Stimulated activated CD8-positive, alpha-beta memory T cell treated with anti-CD3 and anti-CD28 coated beads, Interleukin-7, amount 100 ng/mL, for 48 hours (primary cell): ENCODE results near the gene STRADA.
"Not testable (repeated sequence)": the region's sequence is repeated elsewhere in the genome, so short reads cannot be mapped to it uniquely, and the experiment has no call there.

Source experiments
- DNase-seq, 2 donors: peaks; one replicate each; pipeline ENCODE4 v3.0.0-alpha.2; 2020; ENCODE audit warnings: low read depth in 1 of 2; ENCODE audit errors: extremely low read depth in 1 of 2

Gene STRADA

GRCh38 chr17:63758428-63758827 is 16.8 kb upstream of the STRADA start:
- no peak for DNase-seq

GRCh38 chr17:63754046-63754445 is 12.4 kb upstream of the STRADA start:
- no peak for DNase-seq

GRCh38 chr17:63753215-63753614 is 11.6 kb upstream of the STRADA start:
- DNase-seq, result no peak

- DNase-seq, result no peak
Measured at GRCh38 chr17:63752707-63753106, 11.1 kb upstream of the STRADA start.

- no peak for DNase-seq
Measured at GRCh38 chr17:63751806-63752205, 10.2 kb upstream of the STRADA start.

- DNase-seq, result no peak
Measured at GRCh38 chr17:63741143-63741407, 524 bp downstream of the STRADA start.

- DNase-seq, result no peak
Measured at GRCh38 chr17:63740464-63741142, 996 bp downstream of the STRADA start.

- DNase-seq, result no peak
Measured at GRCh38 chr17:63735691-63736090, 5.9 kb downstream of the STRADA start.

GRCh38 chr17:63722403-63722802 is 19.2 kb downstream of the STRADA start:
- DNase-seq, result no peak

GRCh38 chr17:63720194-63720593 is 21.4 kb downstream of the STRADA start:
- DNase-seq, result not testable (repeated sequence)

- DNase-seq, result no peak
Measured at GRCh38 chr17:63718988-63719387, 22.6 kb downstream of the STRADA start.

- no peak for DNase-seq
Measured at GRCh38 chr17:63716426-63716825, 25.2 kb downstream of the STRADA start.

- DNase-seq, result no peak
Measured at GRCh38 chr17:63714550-63715277, 26.9 kb downstream of the STRADA start.

- DNase-seq, result no peak
Measured at GRCh38 chr17:63709110-63709509, 32.5 kb downstream of the STRADA start.

- no peak for DNase-seq
Measured at GRCh38 chr17:63707151-63707550, 34.4 kb downstream of the STRADA start.

GRCh38 chr17:63706336-63707082 is 35.1 kb downstream of the STRADA start:
- no peak for DNase-seq

GRCh38 chr17:63705657-63706056 is 35.9 kb downstream of the STRADA start:
- no peak for DNase-seq

GRCh38 chr17:63704836-63705235 is 36.8 kb downstream of the STRADA start:
- DNase-seq, result no peak

- DNase-seq, result no peak
Measured at GRCh38 chr17:63704259-63704576, 37.4 kb downstream of the STRADA start.

- DNase-seq, result no peak
Measured at GRCh38 chr17:63703556-63704258, 37.9 kb downstream of the STRADA start.

- no peak for DNase-seq
Measured at GRCh38 chr17:63703029-63703428, 38.6 kb downstream of the STRADA start.

GRCh38 chr17:63702721-63703015 is 38.9 kb downstream of the STRADA start:
- no peak for DNase-seq
